MM.1S (cell line): ENCODE data around the gene PBX3.

Experiments
- EZH2 ChIP-seq: fragments of 300-600 bp; sonication (generic); optimal IDR thresholded peaks from 2 replicates; pipeline ENCODE3; 2017; ENCODE audit warnings: low read depth, mild to moderate bottlenecking, antibody characterized with exemption, low read length, mixed read lengths
- EZH2phosphoT487 ChIP-seq: fragments of 300-600 bp; sonication (generic); IDR thresholded peaks from 2 replicates; pipeline ENCODE4 v1.6.1; 2018; ENCODE audit warnings: antibody characterized with exemption, low read length

DNA sequence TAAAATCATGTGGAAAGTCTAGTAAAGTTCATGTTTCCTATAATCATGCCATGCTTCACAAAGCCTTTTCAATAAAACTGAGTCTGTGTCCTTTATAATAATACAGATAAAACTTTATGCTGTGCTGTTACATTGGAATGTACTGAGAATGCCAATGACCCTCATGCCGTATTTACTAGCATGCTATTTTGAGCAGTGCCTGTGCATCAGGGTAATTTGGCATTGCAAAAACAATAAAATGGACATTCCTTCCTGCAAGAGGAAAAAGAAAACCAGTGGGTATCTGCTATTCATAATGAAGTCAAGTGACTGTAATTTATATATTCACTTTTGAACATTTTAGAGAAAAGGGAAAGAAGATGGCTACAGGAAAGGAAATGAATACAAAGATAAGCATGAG, 159.0 kb downstream of the PBX3 start:
- TF ChIP-seq EZH2: no peak
- TF ChIP-seq EZH2phosphoT487: no peak
